Osteoblast (primary cell): ENCODE measurements around the gene WDR73. TPM values are rescaled to one million over a fixed set of nuclear protein-coding genes. Genes with fewer than 3 reads are reported as not detected.

ENCODE experiments used
- DNase-seq: peaks from one replicate; pipeline ENCODE4 v3.0.0; 2011; ENCODE audit warnings: low spot score, mixed read lengths; ENCODE audit not compliant: insufficient read length; ENCODE audit errors: missing footprints
- H2AFZ ChIP-seq: 2 replicates; pipeline ENCODE4 v1.6.0; 2011; ENCODE audit warnings: mild to moderate bottlenecking, low read length
- H3K27ac ChIP-seq: 2 replicates; pipeline ENCODE4 v1.5.1; 2011; ENCODE audit warnings: mild to moderate bottlenecking, low read depth, low read length, moderate library complexity
- H3K27me3 ChIP-seq: 2 replicates; pipeline ENCODE4 v1.6.0; 2012; ENCODE audit warnings: mild to moderate bottlenecking, control low read depth, inconsistent platforms, low read length, moderate library complexity; ENCODE audit not compliant: insufficient read depth
- H3K36me3 ChIP-seq: 2 replicates; pipeline ENCODE4 v1.5.1; 2011; ENCODE audit warnings: mild to moderate bottlenecking, low read length, control low read depth, moderate library complexity; ENCODE audit not compliant: insufficient read depth
- H3K4me1 ChIP-seq: 2 replicates; pipeline ENCODE4 v1.5.1; 2011; ENCODE audit warnings: mild to moderate bottlenecking, low read length, control low read depth, moderate library complexity; ENCODE audit not compliant: insufficient read depth
- H3K4me2 ChIP-seq: 2 replicates; pipeline ENCODE4 v1.6.0; 2011; ENCODE audit warnings: mild to moderate bottlenecking, low read length; ENCODE audit not compliant: insufficient read depth
- H3K4me3 ChIP-seq: fragments of 200-600 bp; sonication (generic); 3 replicates; pipeline ENCODE4 v1.5.1; 2012; ENCODE audit warnings: mild to moderate bottlenecking, low read length, inconsistent platforms; ENCODE audit not compliant: insufficient read depth
- H3K79me2 ChIP-seq: 2 replicates; pipeline ENCODE4 v1.6.0; 2012; ENCODE audit warnings: mild to moderate bottlenecking, low read length, control low read depth, inconsistent platforms; ENCODE audit not compliant: insufficient read depth
- H3K9me3 ChIP-seq: 2 replicates; pipeline ENCODE4 v1.5.1; 2011; ENCODE audit warnings: low read depth, low read length, control low read depth
- H4K20me1 ChIP-seq: 2 replicates; pipeline ENCODE4 v1.6.0; 2012; ENCODE audit warnings: mild to moderate bottlenecking, low read length, control low read depth; ENCODE audit not compliant: insufficient read depth
- total RNA-seq: library from RNA; depleted of rRNA; stranded (reverse); fragments of >200 nt; gene quantifications from 2 replicates; pipeline ENCODE4 v1.2.3, GENCODE V29; 2012
- TF ChIP-seq, protein P1 (sequence below): IDR thresholded peaks from 2 replicates; pipeline ENCODE4 v1.5.1; 2011; ENCODE audit warnings: mild to moderate bottlenecking, low read depth, low read length, moderate library complexity; ENCODE audit errors: extremely low read depth

Gene WDR73
- total RNA-seq, 1 donor = 35.1 TPM

- Histone ChIP-seq H3K4me2 (no peak overlapping the region), H3K4me3 (no peak overlapping the region), H2AFZ (no peak overlapping the region), H3K79me2 (no peaks in the 10 kb centered on the region), H3K36me3 (no peaks in the 10 kb centered on the region), H3K9me3 (no peaks in the 10 kb centered on the region), H3K27me3 (peaks cover 7% of the 10 kb centered on the region), H3K27ac (no peak overlapping the region), H4K20me1 (no peaks in the 10 kb centered on the region), H3K4me1 (peaks cover 8% of the 10 kb centered on the region)
- no peak for DNase-seq
- TF ChIP-seq, protein P1, sequence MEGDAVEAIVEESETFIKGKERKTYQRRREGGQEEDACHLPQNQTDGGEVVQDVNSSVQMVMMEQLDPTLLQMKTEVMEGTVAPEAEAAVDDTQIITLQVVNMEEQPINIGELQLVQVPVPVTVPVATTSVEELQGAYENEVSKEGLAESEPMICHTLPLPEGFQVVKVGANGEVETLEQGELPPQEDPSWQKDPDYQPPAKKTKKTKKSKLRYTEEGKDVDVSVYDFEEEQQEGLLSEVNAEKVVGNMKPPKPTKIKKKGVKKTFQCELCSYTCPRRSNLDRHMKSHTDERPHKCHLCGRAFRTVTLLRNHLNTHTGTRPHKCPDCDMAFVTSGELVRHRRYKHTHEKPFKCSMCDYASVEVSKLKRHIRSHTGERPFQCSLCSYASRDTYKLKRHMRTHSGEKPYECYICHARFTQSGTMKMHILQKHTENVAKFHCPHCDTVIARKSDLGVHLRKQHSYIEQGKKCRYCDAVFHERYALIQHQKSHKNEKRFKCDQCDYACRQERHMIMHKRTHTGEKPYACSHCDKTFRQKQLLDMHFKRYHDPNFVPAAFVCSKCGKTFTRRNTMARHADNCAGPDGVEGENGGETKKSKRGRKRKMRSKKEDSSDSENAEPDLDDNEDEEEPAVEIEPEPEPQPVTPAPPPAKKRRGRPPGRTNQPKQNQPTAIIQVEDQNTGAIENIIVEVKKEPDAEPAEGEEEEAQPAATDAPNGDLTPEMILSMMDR = no peak
Measured at GRCh38 chr15:84591815-84592214, 62.3 kb downstream of the WDR73 start.

DNA sequence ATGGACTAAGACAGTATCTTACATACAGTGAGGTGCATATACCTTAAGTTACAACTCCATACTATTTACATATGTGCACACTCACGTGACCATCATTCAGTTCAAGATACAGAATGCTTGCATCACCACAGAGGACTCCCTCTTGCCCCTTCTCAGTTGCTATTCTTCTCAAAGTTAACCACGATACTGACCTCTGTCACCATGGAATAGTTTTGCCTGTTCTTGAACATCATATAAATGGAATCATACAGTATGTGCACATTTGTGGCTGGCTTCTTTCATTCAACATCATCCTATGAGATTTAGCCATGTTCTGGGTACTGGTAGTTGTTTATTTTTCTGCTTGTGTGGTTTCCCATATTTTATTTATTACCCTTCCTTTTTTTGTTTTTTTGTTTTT is 63.7 kb downstream of the WDR73 start:
- Histone ChIP-seq H3K4me3 (no peak overlapping the region), H2AFZ (no peak overlapping the region), H3K9me3 (no peaks in the 10 kb centered on the region), H3K27ac (no peak overlapping the region), H4K20me1 (no peaks in the 10 kb centered on the region), H3K79me2 (no peaks in the 10 kb centered on the region), H3K36me3 (no peaks in the 10 kb centered on the region), H3K27me3 (peaks cover 7% of the 10 kb centered on the region), H3K4me1 (peaks cover 8% of the 10 kb centered on the region), H3K4me2 (no peak overlapping the region)
- TF ChIP-seq, protein P1 = no peak
- DNase-seq = no peak

Other genes starting within 250 kb of the WDR73 start
- gene ZSCAN2, start 53.3 kb downstream of the WDR73 start, total RNA-seq = 14.1 and 14.7 TPM in 2 replicates
- gene NMB, start 3.9 kb upstream of the WDR73 start, total RNA-seq = 6.9 and 8.5 TPM in 2 replicates
- 200 and 202 TPM in 2 replicates for gene SEC11A, start 61.9 kb upstream of the WDR73 start, total RNA-seq
- 11.2 and 12.4 TPM in 2 replicates for gene ZNF592, start 94.3 kb upstream of the WDR73 start, total RNA-seq
- gene ALPK3, start 163.1 kb upstream of the WDR73 start, total RNA-seq = 0.36 and 0.59 TPM in 2 replicates
- gene SLC28A1, start 230.4 kb upstream of the WDR73 start, total RNA-seq = not detected in 2 replicates